Endothelial cell of umbilical vein (primary cell): Measurements from ENCODE around the gene ACR. TPM values are rescaled to one million over a fixed set of nuclear protein-coding genes. Genes with fewer than 3 reads are reported as not detected.

Source experiments
- BruUV-seq: library from RNA; stranded (reverse); fragments of 400-500 nt; replicated peaks from 2 replicates; lab custom pipeline; 2021; lab: Mats Ljungman, UMichigan
- CTCF ChIA-PET: fragments of 300-600, 350-600 bp; sonication (Branson Sonifier 250); formaldehyde crosslinking; loops from one replicate; lab custom pipeline; 2021; ENCODE audit warnings: antibody characterized with exemption, inconsistent platforms; lab: Charles Lee
- POLR2A ChIA-PET: fragments of 300-600, 350-600 bp; sonication (Branson Sonifier 250); formaldehyde crosslinking; loops from one replicate; lab custom pipeline; 2021; ENCODE audit warnings: antibody characterized with exemption, inconsistent platforms; lab: Charles Lee
- DNase-seq: peaks from one replicate; pipeline ENCODE4 v3.0.0-alpha.2; 2011; ENCODE audit warnings: low read depth, low spot score
- FAIRE-seq: peaks from 2 replicates; lab custom pipeline; 2011; peaks lifted over from hg19 to GRCh38; lab: Jason Lieb, UNC
- H2AFZ ChIP-seq: 2 replicates; pipeline ENCODE4 v1.6.0; 2012; ENCODE audit warnings: low read depth, low read length, control low read depth, inconsistent platforms
- H3K27ac ChIP-seq: 2 replicates; pipeline ENCODE4 v1.5.1; 2011; ENCODE audit warnings: low read depth, mild to moderate bottlenecking, control low read depth, low read length, moderate library complexity; ENCODE audit not compliant: insufficient read depth
- H3K27me3 ChIP-seq, 2 experiments: 2 replicates each; pipeline versions ENCODE4 v1.6.0 to v1.6.1; 2011; ENCODE audit warnings: low read length in 2 of 2, mixed read lengths in 1 of 2; ENCODE audit not compliant: control insufficient read depth in 2 of 2, insufficient read depth in 2 of 2
- H3K36me3 ChIP-seq, 2 experiments: 2 replicates in 1 of 2; 3 replicates in 1 of 2; pipeline ENCODE4 v1.5.1; 2011; ENCODE audit warnings: low read length in 2 of 2, mild to moderate bottlenecking in 1 of 2, moderate library complexity in 1 of 2; ENCODE audit not compliant: control insufficient read depth in 2 of 2, insufficient read depth in 2 of 2; ENCODE audit errors: extremely low read depth in 1 of 2
- H3K4me1 ChIP-seq: 3 replicates; pipeline ENCODE4 v1.5.1; 2011; ENCODE audit warnings: mild to moderate bottlenecking, low read length; ENCODE audit not compliant: control insufficient read depth, insufficient read depth; ENCODE audit errors: extremely low read depth
- H3K4me2 ChIP-seq: 2 replicates; pipeline ENCODE4 v1.6.1; 2011; ENCODE audit warnings: low read length, control low read depth, mixed read lengths; ENCODE audit not compliant: insufficient read depth
- H3K4me3 ChIP-seq, 3 experiments: fragments of 200-600 bp in 1 of 3; sonication (generic), shearing (Covaris generic) in 1 of 3; replicated peaks in 1 of 3; 2 replicates each; pipeline ENCODE4 v1.5.1; 2011 to 2016; ENCODE audit warnings: control low read depth in 3 of 3, low read length in 3 of 3, mild to moderate bottlenecking in 2 of 3, inconsistent platforms in 1 of 3, low read depth in 1 of 3, moderate library complexity in 1 of 3; ENCODE audit not compliant: insufficient read depth in 1 of 3
- H3K79me2 ChIP-seq: 2 replicates; pipeline ENCODE4 v1.6.0; 2012; ENCODE audit warnings: low read length, inconsistent platforms; ENCODE audit not compliant: control insufficient read depth, insufficient read depth
- H3K9ac ChIP-seq: replicated peaks from 2 replicates; pipeline ENCODE3; 2011; ENCODE audit warnings: low read length, control low read depth; ENCODE audit not compliant: insufficient read depth; ENCODE audit errors: extremely low read depth
- H3K9me1 ChIP-seq: replicated peaks from 3 replicates; pipeline ENCODE4 v1.6.0; 2011; ENCODE audit warnings: mild to moderate bottlenecking, low read length; ENCODE audit not compliant: control insufficient read depth, insufficient read depth; ENCODE audit errors: extremely low read depth
- H3K9me3 ChIP-seq: replicated peaks from 2 replicates; pipeline ENCODE4 v1.5.1; 2012; ENCODE audit warnings: low read length, inconsistent platforms; ENCODE audit not compliant: control insufficient read depth, insufficient read depth
- H4K20me1 ChIP-seq: replicated peaks from 2 replicates; pipeline ENCODE3; 2011; ENCODE audit warnings: mild to moderate bottlenecking, low read length; ENCODE audit not compliant: control insufficient read depth, insufficient read depth; ENCODE audit errors: extremely low read depth
- EZH2 ChIP-seq: IDR thresholded peaks from 2 replicates; pipeline ENCODE4 v1.6.1; 2012; ENCODE audit warnings: borderline replicate concordance, low read depth, mild to moderate bottlenecking, moderate library complexity, low read length, inconsistent platforms; ENCODE audit not compliant: severe bottlenecking
- FOS ChIP-seq: IDR thresholded peaks from 2 replicates; pipeline ENCODE4 v1.6.1; 2011; ENCODE audit warnings: mild to moderate bottlenecking, low read length, moderate library complexity, borderline replicate concordance; ENCODE audit not compliant: insufficient read depth
- GATA2 ChIP-seq: IDR thresholded peaks from 2 replicates; pipeline ENCODE4 v1.7.0; 2011; ENCODE audit warnings: low read depth, mild to moderate bottlenecking, moderate library complexity, mixed read lengths, low read length; ENCODE audit not compliant: insufficient read length, insufficient read depth
- POLR2A ChIP-seq: IDR thresholded peaks from 2 replicates; pipeline ENCODE4 v1.6.1; 2012; ENCODE audit warnings: low read depth, mild to moderate bottlenecking, control low read depth, low read length
- dilution Hi-C: fragments of 300-500 bp; cut with MboI; formaldehyde crosslinking; loops from one replicate; pipeline ENCODE4 v1.15.0; 2019; ENCODE audit warnings: low sequenced_read_pairs; ENCODE audit not compliant: extremely low pct_ligation_motif_present
- intact Hi-C: fragments of 100-400 bp; cut with micrococcal nuclease; formaldehyde crosslinking; loops from one replicate; pipeline ENCODE4 v1.10.0; 2022
- polyA plus RNA-seq, 4 experiments: library from polyadenylated mRNA; depleted of rRNA in 3 of 4; stranded (reverse) in 3 of 4; unstranded in 1 of 4; fragments of >200 nt; gene quantifications; 2 replicates each; pipeline versions ENCODE4 v1.2.1 to v1.2.3, GENCODE V29; 2011 to 2012; ENCODE audit warnings: missing spikeins in 1 of 4
- total RNA-seq: library from RNA; stranded (reverse); gene quantifications from 2 replicates; pipeline ENCODE4 v1.2.3, GENCODE V29; 2021
- TF ChIP-seq, protein P1 (sequence below): IDR thresholded peaks from 2 replicates; pipeline ENCODE4 v1.6.1; 2011; ENCODE audit not compliant: insufficient read depth, insufficient read length
- TF ChIP-seq, protein P2 (sequence below), 2 donors: IDR thresholded peaks; 1 replicate in 1 of 2; 2 replicates in 1 of 2; pipeline ENCODE4 v1.5.1; 2011; ENCODE audit warnings: low read length in 2 of 2, mild to moderate bottlenecking in 2 of 2, moderate library complexity in 2 of 2, control low read depth in 1 of 2, inconsistent platforms in 1 of 2, low read depth in 1 of 2; ENCODE audit not compliant: insufficient read depth in 1 of 2; ENCODE audit errors: extremely low read depth in 1 of 2

Gene ACR
- total and polyA plus RNA-seq, 2 donors (not counting 3 experiments of a cell fraction or from before 2014, with no cell fraction given) = 0.91 to 4.1 TPM

DNA sequence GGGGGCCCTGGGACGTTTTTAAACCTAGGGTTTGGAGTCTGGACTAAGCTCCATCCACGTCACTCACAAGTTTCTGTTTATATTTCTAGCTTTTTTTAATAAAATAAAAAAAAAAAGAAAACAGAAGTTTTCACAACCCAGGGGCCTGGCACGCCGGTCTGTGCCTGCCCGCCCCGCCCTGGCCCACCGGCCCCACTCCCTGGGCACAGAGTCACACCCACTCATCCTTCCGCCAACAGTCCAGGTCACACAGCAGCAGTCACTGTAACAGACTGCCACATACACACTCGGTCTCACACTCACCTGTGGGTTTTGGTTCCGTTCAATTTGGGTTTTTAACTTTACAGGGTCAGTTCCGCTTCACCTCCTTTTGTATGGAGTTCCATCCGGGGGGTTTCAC, 5.3 kb upstream of the ACR start:
- BruUV-seq = TSS peak; percentile 41
- H3K4me1 ChIP-seq = no peaks in the 10 kb centered on the region
- intact Hi-C loops = no loop called here
- H3K9me1 ChIP-seq = no peaks in the 10 kb centered on the region
- H3K27ac ChIP-seq = no peak overlapping the region
- H3K79me2 ChIP-seq = peaks cover 12% of the 10 kb centered on the region
- H4K20me1 ChIP-seq = no peaks in the 10 kb centered on the region
- ChIA-PET POLR2A (no interaction called here), CTCF (no interaction called here)
- dilution Hi-C loops = no loop called here
- no peaks in the 10 kb centered on the region for H3K27me3 ChIP-seq
- H3K36me3 ChIP-seq = peaks cover 7 to 26% of the 10 kb centered on the region in 2 experiments
- TF ChIP-seq, protein P1, sequence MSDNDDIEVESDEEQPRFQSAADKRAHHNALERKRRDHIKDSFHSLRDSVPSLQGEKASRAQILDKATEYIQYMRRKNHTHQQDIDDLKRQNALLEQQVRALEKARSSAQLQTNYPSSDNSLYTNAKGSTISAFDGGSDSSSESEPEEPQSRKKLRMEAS = no peak
- TF ChIP-seq POLR2A = no peak
- no peak for TF ChIP-seq FOS
- TF ChIP-seq, protein P2, sequence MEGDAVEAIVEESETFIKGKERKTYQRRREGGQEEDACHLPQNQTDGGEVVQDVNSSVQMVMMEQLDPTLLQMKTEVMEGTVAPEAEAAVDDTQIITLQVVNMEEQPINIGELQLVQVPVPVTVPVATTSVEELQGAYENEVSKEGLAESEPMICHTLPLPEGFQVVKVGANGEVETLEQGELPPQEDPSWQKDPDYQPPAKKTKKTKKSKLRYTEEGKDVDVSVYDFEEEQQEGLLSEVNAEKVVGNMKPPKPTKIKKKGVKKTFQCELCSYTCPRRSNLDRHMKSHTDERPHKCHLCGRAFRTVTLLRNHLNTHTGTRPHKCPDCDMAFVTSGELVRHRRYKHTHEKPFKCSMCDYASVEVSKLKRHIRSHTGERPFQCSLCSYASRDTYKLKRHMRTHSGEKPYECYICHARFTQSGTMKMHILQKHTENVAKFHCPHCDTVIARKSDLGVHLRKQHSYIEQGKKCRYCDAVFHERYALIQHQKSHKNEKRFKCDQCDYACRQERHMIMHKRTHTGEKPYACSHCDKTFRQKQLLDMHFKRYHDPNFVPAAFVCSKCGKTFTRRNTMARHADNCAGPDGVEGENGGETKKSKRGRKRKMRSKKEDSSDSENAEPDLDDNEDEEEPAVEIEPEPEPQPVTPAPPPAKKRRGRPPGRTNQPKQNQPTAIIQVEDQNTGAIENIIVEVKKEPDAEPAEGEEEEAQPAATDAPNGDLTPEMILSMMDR (IDR thresholded peaks at IDR 0.05; ENCODE audit: extremely low read depth in 1 of 2, insufficient read depth in 1 of 2, low read depth in 1 of 2, low read length in 2 of 2) = no peak
- no peak for TF ChIP-seq GATA2
- no peak for TF ChIP-seq EZH2
- no peak for DNase-seq
- H3K4me3 ChIP-seq = no peak overlapping the region
- H3K9me3 ChIP-seq = no peaks in the 10 kb centered on the region
- no peak for FAIRE-seq
- no peak overlapping the region for H3K9ac ChIP-seq
- no peak overlapping the region for H2AFZ ChIP-seq
- no peak overlapping the region for H3K4me2 ChIP-seq
